Inferior parietal cortex (tissue), 1 donor: ENCODE measurements around the gene MPO.

Source experiments
- DNase-seq: peaks from one replicate; pipeline ENCODE4 v3.0.0-alpha.2; 2016; ENCODE audit errors: extremely low spot score

MPO gene

GRCh38 chr17:58233543-58233942 lies 47.2 kb downstream of the MPO start:
- no peak for DNase-seq

GRCh38 chr17:58232707-58233156 lies 48.0 kb downstream of the MPO start:
- DNase-seq = peak; percentile 11

DNA sequence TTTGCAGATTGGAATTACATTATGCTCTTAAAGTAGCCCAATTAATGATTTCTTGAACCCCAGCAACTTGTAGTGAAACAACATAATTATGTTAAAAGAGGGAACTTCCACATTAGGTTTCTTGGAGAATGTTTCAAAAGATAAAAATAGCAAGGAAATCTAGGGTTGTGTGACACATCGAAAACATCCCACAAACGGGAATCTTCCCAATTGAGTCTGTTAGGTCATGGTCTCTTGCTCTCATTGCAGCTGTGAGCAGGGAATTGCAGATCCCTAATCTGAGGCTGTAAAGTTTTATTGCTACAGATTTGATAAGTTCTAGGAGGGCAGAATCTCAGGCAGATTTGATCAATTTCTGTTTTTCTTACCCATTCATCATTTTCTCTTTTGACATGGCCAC lies 49.1 kb downstream of the MPO start:
- no peak for DNase-seq

DNA sequence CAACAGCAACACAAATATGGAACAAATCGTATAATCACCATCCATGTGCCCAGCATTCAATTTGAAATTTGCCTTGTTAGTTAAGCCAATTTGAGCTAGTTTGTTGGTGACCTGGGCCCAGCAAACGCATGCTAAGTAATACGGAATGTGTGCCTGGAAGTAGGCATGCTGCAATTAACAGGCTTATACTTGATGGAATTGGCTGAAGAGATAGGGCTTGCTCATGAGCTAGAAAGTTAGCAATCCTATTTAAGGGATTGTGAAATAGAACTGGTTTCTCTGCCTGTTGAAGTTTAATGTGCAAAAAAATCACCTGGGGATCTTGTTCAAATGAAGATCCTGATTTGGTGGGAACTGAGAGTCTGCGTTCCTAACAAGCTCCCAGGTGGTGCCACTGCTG lies 50.9 kb downstream of the MPO start:
- no peak for DNase-seq

GRCh38 chr17:58229384-58229783 lies 51.4 kb downstream of the MPO start:
- DNase-seq = no peak

- DNase-seq = no peak
Measured at GRCh38 chr17:58228679-58229078, 52.1 kb downstream of the MPO start.

GRCh38 chr17:58227733-58228132 lies 53.0 kb downstream of the MPO start:
- no peak for DNase-seq

DNA sequence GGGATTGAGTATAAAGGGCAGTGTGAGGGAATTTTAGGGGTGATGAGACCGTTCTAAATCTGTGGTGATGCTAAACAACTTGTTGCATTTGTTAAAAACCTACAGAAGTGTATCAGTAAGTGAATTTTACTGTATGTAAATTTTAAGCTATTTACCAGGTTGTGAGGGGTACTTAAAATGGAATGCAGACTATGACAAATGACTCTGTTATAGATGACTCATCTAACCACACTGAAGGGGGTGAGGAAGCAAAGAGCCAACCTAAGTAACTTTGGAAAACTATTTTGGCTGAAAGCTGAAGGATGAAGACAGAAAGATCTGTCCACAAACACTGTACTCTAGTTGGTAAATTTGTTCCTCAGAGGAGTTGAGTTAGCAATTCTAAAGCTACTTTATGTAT lies 56.4 kb downstream of the MPO start:
- no peak for DNase-seq
